Stimulated activated CD8-positive, alpha-beta memory T cell treated with anti-CD3 and anti-CD28 coated beads, Interleukin-4, amount 100 ng/mL, for 48 hours (primary cell): ENCODE data around the gene PIK3R5.

ENCODE experiments used
- DNase-seq: peaks from one replicate; pipeline ENCODE4 v3.0.0-alpha.2; 2020

Gene PIK3R5

DNA sequence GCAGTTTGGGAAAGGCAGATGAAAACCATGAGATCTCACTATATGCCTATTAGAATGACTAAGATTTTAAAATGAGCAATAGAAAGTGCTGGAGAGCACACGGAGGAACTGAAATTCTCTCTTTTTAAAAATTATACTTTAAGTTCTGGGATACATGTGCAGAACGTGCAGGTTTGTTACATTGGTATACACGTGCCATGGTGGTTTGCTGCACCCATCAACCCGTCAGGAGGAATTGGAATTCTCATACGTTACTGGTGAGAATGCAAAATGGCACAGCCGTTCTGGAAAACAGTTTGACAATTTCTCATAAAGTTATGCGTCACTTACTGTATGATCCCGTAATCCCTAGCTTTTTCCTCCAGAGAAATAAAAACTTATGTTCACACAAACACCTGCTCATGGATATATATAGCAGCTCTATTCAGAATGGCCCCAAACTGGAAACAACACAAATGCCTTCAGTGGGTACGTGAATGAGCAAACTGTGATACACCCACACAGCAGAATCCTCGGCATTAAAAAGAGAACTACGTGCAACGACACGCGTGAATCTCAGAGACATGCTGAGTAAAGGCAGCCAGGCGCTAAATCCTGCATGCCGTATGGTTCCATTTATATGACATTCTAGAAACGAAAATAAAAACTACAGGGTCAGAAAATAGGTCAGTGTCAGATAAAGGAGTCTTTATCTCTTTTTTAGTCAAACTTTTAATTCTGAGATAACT is 109.9 kb downstream of the PIK3R5 start:
- no peak for DNase-seq

DNA sequence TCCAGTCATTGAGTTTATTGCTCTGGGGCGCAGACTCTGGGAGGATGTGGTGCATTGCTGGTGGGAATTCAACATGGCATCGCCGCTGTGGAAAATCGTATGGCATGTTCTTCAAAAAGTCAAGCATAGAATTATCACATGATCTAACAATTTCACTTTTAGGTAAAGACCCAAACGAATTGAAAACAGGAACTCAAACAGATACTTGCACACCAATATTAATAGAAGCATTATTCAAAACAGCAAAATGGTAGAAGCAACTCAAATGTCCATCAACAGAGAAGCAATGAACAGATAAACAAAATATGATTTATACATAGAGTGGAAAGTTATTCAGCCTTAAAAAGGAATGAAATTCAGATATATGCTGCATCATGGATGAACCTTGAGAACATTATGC is 113.9 kb downstream of the PIK3R5 start:
- no peak for DNase-seq

DNA sequence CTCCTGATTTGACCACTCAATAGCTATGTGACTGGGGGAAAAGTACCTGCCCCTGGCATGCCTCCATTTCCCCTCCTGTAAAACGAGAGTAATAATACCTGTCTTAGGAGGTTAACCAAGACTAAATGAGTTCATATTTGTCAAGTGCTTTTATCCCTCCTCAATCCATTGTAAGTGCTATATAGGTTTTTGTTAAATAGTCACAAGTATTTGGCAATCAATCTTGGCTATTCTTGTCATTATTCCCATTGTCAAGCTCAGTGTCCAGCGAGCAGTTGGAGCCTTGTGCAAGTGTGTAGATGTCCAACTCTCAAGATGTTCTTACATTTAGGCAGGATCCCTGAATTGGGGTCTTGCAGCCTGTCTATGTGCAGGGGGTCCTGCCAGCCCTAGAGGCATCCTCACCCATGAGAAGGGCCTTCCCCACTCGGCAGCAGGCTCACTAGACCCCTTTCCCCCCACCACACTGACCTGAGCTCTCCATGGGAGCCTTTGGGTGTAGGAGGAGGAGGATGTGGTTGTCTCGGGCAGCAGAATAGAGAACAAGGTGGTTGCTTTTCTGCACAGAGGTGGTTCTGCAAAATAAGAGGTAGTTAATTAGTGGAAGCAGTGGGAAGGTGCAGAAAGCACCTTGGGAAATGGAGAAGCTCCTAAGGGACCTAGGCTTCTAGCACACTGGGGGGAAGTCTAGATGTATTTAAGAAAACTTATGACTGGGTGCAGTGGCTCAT is 116.0 kb downstream of the PIK3R5 start:
- DNase-seq = no peak

- no peak for DNase-seq
These were observed 117.6 kb downstream of the PIK3R5 start for GRCh38 chr17:8847891-8848290.

- no peak for DNase-seq
These were observed 118.7 kb downstream of the PIK3R5 start for GRCh38 chr17:8846768-8847211.

GRCh38 chr17:8844229-8845218 is 121.0 kb downstream of the PIK3R5 start:
- no peak for DNase-seq

DNA sequence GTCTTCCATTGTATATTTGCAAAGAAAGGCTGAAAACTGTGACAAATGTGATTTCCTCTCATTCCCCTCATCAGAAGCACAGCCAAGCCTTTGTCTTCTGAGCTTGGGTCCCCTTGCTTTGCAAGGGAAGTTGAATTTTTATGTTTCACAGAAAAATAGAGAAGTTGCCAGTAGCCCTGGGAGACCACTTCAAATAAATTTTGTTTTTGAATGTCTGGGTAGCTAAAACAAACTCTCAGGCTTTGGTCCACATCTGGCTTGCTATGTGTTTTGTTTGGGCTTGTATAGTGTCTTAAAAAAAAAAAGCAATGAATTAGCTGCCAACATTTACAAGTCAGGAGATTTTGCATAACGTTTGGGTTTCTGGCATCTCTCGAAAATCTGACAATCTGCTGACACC is 122.2 kb downstream of the PIK3R5 start:
- no peak for DNase-seq

- DNase-seq = no peak
These were observed 123.7 kb downstream of the PIK3R5 start for GRCh38 chr17:8841844-8842243.

GRCh38 chr17:8839410-8839935 is 126.0 kb downstream of the PIK3R5 start:
- no peak for DNase-seq

GRCh38 chr17:8838551-8839095 is 126.9 kb downstream of the PIK3R5 start:
- DNase-seq = no peak

DNA sequence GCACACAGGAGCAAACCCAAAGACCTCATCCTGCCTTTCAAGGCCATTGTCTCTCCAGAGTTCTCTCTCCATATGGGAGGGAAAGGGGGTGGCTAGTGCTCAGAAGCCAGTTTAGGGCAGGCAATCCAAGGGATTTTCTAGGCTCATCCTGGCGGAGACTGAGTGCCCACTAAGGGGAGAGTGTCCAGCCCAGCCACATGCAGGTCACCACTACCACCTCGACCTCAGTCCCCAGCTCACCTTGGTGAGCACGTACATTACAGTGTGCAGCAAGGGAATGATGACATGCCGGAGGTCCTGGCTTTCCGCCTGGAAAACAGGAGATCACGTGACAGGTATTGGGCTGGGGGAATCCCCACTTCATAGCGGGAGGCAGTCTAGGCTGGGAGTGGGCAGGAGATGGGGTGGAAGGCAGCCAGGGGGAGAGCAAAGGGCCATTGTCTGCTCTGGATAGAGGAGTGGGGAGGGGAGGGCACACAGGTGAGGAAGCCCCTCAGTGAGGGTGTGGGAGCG is 127.9 kb downstream of the PIK3R5 start:
- DNase-seq = no peak

GRCh38 chr17:8836821-8837562 is 128.5 kb downstream of the PIK3R5 start:
- DNase-seq = no peak

DNA sequence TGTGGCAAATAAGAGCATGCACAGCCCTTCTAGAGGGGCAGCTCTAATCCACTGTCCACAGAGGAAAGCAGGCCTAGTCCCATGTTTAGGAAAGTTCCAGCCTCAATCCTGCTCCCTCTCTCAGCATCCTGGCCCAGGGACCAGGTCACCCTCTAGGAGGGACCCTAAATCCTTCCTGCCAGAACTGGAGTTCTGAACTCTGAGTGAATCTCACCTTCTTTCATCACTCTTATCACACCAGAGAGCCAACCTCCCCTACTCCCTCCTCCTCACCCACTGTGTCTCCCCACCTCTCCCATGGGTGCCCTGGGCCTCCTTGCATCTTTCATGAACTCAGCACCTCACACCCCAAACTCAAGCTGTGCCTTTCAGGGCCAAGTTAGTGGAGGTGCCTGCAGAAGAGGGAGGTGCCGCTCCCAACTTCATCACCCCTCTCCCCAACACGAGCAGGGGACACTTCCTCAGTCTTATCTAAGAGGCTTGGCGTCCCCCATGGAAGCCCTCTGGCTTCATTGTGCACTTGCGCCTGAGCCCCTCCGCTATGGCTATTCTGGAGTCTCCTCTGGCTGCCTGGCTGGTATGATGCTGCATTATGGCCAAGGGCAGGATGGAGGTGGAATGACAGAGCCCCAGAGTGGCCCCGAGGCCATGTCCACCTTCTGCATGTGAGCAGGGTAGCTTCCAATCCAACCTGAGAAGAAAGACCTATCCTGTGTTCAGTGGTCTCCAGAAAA is 129.7 kb downstream of the PIK3R5 start:
- no peak for DNase-seq

DNA sequence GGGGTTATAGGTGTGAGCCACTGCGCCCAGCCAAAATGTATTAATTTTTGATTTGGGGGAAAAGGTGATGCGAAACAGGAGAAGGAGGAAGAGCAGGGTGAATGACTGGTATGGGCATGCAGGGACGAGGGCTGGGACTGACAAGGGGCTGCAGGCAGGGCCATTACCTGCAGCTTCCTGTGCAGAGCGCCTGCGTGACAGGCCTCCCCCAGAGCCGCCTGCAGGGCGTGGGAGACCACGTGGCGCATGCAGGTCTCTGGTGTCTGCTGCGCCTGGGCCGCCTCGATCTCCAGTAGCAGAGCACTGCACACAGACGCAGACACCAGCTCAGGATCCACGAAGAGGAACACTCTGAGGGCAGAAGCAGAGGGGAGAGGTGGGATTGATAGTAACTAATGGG is 130.4 kb downstream of the PIK3R5 start:
- no peak for DNase-seq

DNA sequence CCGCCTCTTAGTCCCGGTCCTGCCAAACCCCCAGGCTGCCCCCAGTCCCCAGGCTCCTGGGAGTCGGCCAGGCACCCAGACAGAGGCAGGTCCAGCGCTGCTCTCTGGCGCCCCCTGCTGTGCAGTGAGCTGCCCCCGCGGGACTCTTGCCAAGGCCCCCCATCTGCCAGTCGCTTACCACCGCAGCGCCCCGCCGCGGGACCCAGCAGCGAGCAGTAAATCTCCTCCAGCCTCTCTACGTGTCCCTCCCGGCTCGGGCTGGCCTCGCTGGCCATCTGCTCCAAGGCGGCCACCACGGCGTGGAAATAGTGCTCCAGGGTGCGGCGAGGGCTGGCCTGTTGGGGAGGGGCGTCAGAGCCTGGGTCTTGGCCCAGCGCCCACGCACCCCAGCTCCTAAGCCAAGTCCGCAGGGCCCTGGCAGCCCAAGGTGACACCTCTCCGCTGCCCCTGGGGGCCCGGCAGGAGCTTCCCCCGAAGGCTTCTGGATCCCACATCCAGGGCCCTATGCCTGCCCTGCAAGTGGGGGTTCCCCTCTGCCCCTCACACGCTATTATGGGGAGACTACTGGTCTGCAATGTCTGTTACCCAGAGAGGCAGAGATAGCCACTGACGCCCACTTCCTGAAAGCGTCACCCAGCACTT is 132.7 kb downstream of the PIK3R5 start:
- peak; percentile 80 for DNase-seq

GRCh38 chr17:8831234-8831849 is 134.2 kb downstream of the PIK3R5 start:
- no peak for DNase-seq

GRCh38 chr17:8830141-8830540 is 135.4 kb downstream of the PIK3R5 start:
- DNase-seq = no peak

GRCh38 chr17:8829036-8829941 is 136.2 kb downstream of the PIK3R5 start:
- no peak for DNase-seq
